ENCODE results near the gene RIOK2. TPM values are rescaled to one million over a fixed set of nuclear protein-coding genes. Genes with fewer than 3 reads are reported as not detected.
A peak's percentile ranks its signal among the peaks of the same experiment; 100 is the strongest.
"Not testable (repeated sequence)": the region's sequence is repeated elsewhere in the genome, so short reads cannot be mapped to it uniquely, and the experiment has no call there.

RIOK2 gene
- polyA plus RNA-seq, 12 donors = 15.8 to 44.9 (median 37.3) TPM; not detected in 1

DNA sequence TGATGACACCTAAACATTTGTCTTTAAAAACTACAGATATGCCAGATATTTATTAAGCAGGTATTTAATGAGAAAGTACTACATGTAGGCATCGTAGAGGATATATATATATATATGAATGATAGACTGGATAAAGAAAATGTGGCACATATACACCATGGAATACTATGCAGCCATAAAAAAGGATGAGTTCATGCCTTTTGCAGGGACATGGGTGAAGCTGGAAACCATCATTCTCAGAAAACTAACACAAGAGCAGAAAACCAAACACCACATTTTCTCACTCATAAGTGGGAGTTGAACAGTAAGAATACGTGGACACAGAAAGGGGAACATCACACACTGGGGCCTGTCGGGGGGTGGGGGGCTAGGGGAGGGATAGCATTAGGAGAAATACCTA lies 3.6 kb downstream of the RIOK2 start:
- DNase-seq = not testable (repeated sequence)

DNA sequence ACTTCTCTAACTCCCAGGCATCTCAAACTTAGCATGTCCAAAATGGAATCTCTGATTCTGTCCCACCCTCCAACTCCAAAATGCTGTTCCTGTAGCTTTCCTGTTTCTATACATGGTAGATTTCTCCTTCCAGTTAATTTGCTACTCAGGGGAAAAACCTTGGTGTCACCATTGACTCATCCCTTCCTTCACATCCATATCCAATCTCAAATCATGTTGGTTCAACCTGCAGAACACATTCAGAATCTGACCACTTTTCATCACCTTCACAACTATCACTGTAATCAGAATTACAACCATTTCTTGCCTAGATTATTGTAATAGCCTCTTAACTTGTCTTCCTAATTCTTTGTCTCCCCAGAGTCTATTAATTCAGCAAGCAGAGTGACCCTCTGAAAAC lies 10.8 kb downstream of the RIOK2 start:
- no peak for DNase-seq

DNA sequence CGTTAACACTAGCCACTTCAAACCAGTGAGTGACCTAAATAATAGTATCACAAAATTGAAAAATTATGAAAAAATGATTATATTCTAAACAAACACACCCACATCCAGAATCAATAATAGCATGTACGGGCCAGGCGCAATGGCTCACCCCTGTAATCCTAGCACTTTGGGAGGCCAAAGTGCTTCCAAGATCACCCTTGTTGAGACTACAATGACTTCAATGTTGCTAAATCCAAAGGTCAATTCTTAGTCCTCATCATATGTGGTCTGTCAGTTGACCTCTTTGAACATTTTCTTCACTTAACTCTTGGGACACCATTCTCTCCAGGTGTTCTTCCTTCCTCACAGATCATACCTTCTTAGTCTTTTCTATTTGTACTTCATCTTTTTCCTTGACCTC lies 11.3 kb downstream of the RIOK2 start:
- DNase-seq = no peak

DNA sequence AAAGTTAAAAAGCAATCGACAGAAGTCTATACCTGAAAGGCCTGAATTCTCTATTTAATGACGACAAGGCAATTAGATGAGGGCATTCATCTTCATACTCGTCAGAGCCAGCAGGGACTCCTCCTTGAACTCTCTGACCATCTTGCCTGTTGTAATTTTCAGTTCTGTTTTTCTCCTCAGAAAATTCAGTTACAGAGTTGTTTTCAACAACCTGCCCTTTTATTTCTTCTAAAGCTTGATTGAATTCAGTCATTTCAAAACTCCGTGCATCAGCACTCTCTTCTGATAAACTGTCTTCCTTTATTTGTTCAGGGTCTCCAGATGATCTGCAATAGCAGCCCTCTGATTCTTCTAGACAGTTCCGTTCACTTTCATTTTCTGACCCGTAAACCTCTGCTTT lies 15.6 kb downstream of the RIOK2 start:
- no peak for DNase-seq

DNA sequence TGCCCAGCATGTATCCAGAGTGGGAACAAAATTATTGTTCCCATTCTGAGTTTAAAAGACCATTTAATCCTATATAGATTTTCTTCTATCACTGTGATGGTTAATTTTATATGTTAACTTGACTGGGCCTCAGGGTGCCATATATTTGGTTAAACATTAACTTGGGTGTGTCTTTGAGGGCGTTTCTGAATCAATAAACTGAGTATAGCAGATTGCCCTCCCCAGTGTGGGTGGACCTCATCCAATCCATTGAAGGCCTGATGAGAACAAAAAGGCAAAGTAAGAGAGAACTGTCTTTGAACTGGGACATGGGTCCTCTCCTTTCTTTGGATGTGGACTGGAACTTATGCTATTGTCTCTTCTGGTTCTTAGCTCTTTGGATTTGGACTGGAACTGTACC lies 17.3 kb downstream of the RIOK2 start:
- DNase-seq = no peak

DNA sequence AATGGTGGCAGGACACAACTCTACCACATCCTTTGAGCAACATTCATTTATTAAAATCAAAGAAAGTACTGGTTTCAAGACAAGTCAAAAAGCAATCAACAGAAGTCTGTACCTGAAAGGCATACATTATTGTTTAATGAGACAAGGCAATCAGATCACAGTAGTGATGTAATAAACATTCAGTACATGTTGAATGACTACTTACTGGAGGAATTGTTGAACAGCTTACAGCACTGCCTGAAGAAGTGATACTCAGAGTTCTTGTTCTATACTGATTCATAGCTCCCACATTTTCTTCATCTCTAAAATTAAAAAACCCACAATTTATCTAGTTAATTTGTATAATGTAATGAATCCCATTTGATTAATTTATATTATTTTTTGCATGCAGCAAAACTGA lies 18.2 kb downstream of the RIOK2 start:
- no peak for DNase-seq

DNA sequence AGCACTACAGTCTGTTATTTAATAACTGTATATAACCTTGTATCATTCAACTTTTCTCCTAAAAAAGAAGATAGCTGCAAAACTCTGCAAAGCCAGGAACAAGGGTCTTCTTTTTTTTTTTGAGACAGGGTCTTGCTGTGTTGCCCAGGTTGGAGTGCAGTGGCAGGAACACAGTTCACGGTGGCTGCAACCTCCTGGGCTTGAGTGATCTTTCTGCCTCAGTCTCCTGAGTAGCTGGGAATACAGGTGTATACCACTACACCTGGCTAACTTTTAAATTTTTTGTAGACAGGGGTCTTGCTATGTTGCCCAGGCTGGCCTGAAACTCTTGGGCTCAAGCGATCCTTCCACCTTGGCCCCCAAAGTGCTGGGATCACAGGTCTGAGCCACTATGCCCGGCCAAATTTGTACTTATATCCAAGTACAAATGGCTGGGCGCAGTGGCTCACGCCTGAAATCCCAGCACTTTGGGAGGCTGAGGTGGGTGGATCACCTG lies 19.2 kb downstream of the RIOK2 start:
- DNase-seq = no peak

DNA sequence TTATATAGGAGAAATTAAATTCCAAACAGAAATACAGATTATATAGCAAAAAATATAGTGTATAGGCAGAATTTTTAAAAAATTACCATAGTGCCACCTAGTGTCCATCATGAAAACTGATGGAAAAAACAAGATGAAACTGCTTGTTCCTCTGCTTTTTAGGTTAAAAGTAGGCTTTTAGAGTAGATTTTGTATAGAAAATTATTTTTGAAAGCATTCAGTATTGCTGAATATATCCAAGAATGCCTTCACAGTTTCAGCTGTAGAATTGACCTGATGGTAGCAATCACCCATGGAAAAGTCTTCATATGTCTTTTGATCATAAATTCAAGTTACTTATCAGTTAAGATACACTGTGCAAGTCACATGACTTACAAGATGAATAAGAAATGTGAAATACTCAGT lies 19.7 kb downstream of the RIOK2 start:
- no peak for DNase-seq

DNA sequence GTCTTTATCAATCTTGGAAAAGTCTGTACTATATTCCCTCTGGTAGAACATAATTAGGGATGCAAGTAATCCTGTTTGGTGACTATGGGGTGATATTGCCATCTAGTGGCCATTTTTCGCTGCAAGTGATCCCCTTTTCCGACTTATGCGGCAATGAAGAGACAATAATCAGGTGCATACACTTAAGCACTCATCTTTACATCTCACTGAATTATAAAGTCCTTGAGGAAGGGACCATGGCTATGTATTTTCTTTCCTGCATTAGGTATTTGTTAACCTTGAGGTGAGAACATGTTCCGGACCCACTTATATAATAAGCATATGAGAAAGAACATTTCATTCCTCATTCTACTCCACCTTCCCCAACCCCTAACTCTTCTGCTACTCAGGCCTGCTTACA lies 21.0 kb downstream of the RIOK2 start:
- DNase-seq = peak; percentile 81

DNA sequence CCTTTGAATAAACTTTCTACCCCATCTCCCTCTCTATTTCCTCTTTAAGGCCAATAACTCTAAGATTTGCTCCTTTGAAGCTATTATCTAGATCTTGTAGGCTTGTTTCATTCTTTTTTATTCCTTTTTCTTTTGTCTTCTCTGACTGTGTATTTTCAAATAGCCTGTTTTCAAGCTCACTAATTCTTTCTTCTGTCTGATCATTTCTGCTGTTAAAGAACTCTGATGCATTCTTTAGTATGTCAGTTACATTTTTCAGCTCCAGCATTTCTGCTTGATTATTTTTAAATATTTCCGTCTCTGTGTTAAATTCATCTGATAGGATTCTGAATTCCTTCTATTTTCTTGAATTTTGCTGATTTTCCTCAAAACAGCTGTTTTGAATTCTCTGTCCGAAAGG lies 25.4 kb downstream of the RIOK2 start:
- DNase-seq = no peak

DNA sequence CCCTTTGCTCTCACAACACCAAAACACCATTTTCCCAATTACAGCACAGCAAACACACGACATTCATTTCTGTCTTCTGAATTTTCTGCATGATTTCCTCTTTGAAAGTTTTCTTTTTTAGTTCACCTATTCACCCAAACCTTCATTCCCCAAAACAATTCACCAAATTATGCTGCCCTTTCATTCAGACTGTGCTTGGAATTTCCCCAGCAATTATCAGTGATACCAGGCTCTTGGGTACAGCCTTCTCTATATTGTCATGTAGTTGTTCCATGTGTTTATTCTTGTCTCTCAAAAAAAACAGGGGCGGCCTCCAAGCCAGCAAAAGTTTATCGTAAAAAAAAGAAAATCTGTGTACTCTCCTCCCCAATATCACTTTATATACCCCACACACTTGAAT lies 31.7 kb downstream of the RIOK2 start:
- DNase-seq = no peak

DNA sequence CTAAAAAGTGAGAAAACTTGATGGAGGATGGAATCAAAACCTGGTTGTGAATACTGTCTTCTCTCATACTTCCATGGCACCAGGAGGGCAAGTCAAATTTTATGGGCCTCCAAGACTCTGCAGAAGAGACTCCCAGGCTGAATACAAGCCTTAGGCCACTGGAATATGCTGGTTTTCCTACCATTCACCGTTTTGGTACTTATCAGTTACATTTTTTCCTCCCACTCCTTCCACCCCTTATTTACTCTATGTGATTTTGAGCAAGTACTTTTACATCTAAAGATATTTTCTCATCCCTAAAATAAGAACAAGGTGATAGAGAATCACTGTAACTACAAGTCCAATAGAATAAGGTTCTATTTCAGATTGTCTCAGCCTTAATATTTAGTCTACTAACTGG lies 32.6 kb downstream of the RIOK2 start:
- no peak for DNase-seq

DNA sequence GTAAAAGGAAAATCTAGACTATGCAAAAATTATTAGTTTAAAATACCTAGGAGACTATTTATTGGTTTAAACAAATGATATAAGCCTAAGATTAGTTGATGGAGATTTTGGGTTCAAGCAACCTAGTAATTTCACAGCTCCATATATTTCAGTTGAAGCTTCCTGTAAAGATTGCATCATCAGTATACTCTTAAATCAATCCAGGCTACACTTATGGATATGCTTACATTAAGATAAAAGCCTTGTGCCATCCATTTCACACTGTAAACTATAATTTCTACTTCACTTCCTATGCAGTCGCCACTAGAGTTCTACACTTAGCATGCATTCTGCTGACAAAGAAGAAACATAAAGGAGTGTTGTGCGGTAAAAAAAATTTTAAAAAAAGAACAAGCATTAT lies 33.3 kb downstream of the RIOK2 start:
- no peak for DNase-seq

DNA sequence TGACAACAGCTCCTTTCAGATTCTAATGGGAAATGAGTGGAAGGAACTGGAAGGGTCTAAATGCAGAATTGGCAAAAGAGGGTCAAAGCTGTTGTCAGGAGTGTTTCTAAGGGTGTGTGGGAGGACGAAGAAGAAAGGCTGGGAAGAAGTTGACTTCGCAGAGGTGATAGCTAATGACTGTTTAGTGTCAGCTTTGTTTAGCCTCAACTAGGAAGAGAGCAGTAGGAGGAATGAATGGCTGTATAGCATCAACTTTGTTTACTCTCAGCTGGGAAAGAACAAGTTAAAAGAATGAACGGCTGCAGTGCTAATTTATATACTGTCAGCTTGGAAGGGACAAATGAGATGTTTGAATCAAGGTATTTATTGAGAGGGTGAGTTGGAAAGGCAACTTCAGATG lies 34.8 kb downstream of the RIOK2 start:
- no peak for DNase-seq

DNA sequence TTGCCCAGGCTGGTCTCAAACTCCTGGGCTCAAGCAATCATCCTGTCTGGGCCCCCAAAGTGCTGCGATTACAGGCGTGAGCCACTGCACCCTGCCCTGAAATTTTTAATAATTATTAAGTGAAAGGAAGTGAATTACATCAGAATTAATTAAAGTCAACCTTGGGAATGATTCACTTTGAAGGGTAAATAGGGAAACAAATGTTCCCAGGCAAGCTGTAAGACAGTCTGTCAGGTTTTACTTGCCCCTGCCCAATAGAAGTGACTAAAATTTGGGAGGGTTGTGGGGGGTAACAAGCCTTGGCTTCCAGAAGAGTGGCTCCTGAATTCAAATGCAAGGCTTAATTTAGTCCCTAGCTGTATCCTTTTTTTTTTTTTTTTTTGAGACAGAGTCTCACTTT lies 39.3 kb downstream of the RIOK2 start:
- no peak for DNase-seq

DNA sequence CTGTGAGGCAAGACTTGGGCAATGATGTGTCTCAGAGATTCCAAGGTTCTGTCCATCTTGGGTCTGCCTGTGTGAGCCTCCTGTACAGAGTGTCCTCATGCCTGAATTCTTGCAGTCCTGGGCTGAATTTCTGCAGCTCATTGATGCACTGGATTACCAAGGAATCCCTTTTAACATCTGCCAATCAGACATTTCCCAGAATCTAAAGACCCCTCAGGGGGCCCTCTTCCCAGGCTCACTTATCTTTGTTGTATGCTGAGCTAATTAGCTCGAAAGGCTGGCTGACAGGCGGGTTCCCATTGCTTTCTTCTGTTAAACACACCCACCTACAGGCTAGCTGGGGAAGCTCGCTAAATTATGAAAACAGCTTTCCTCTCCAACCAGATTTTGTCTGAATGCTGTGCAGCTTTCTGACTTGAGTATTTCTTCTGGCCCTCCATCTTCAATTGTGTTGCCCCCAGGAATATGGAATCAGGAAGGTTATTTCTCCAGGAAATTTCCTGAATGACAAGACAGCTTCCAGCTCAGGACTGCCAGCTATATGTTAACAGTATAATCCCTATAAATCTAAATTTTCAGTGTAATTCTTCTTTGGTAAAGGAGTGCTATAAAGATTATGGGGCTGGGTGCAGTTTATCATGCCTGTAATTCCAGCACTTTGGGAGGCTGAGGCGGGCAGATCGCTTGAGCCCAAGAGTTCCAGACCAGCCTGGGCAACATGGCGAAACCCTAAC lies 40.4 kb downstream of the RIOK2 start, which contains the start of gene LIX1:
Gene LIX1, minus strand, starts transcription at position 91 of the 734 bp plus-strand sequence. Its CDS starts 35 bp downstream, at position 56.
- DNase-seq = no peak

DNA sequence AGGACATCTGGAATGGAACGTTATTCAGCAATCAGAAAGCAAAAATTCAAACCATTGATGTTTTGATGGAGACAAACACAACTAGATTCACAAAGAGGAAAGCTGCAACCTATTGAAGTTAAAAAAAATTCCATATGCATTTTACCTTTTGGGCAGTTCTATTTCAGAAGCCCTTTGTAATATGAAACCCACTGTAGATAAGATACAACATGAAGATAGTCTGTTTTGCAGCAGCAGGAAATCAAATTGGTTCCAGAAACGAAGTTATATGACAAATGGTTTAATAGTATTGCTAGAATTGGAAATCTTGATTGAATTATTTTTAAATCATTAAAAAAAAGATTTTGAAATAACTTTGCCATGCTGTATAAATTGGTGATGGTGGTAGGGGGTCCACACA lies 41.5 kb downstream of the RIOK2 start:
- DNase-seq = no peak

DNA sequence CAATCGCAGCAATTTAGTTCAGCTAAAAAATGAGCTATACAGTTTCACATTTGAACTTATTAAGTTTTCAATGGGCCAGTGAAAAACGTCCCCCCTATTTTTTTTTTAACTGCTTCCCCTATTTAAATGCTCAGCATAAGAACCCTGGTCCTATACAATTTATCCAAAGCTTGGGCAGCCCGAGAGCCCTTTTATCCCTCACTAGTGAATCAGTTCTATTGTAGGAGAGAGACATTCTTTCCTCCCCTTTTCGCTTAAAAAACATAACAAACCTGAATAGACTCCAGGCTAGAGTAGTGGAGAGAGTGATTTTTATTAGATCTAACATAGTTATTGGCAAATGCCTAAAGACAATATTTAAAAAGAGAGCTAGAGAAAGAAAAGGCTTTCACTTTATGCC lies 42.0 kb downstream of the RIOK2 start:
- DNase-seq = no peak

DNA sequence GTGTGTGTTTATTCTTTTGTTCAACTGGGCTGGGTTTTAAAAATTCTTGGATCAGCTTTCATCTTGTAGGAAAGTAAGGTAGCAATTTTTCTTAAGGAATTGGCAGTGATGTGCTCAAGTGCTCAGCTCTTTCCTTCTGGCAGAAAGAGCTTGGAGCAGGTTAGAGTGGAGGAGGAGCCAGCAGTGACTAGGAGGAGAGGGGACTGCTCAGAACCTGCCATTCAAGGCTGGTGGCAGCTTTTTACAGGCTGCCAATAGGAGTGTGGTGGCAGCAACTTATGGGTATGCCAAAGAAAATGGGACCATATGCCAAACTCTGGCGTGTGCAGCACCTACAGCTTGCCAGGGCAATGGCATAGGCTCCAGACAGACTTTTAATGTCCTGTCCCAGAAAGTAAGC lies 42.8 kb downstream of the RIOK2 start:
- DNase-seq = not testable (repeated sequence)

DNA sequence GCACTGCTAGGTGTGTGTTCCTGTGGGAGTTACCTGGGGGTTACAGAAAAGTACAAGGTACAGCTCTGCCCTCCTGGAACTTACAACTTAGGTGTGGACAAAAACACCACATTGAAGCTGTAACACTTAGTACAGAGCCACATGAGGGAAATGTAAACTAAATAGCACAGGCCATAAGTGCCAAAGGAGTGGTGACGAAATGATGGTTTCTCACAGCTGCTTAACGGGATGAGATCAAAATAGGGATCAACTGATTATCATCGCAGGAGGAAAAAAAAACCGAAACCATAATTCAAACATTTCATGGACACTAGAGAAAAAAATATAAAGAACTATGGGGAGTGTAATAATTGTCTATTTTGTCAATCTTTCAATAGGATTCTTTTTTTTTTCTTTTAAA lies 46.6 kb downstream of the RIOK2 start:
- no peak for DNase-seq

DNA sequence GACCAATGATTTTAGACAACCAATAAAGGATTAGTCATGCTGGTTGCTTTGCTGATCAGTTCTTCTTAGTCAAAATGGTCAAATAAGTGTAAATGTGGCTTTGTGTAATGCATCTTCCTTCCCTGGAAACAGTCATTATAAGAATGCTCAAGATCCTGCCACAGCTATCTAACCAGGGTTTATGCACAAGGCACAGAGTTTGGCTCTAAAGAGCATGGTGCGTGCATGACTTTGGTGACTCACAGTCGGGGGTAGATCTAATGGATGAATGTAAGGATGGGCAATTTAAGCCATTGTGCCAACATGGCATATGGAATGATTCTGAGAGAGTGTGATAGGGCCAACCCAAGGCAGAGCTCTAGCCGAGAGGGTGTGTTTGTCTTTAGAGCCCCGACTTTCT lies 47.2 kb downstream of the RIOK2 start:
- DNase-seq = no peak

DNA sequence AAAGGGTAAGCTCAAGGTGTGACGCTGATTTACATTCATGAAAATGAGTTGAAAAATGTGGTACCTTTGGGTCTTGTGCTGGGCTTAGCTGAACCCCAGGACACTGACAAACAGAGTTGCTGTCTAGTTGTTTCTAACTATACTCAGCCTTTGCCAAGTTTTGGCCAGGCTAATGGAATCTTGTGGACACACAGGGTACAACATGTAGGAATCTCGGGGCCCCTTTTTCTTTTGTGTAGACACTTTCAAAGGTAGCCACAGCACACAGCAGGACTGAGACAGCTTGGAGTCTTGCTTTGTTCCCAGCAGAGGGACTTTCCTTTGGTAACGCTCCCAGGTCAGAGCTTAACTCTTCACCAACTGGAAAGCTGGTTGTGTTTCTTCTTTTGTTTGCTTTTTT lies 48.4 kb downstream of the RIOK2 start:
- DNase-seq = no peak

DNA sequence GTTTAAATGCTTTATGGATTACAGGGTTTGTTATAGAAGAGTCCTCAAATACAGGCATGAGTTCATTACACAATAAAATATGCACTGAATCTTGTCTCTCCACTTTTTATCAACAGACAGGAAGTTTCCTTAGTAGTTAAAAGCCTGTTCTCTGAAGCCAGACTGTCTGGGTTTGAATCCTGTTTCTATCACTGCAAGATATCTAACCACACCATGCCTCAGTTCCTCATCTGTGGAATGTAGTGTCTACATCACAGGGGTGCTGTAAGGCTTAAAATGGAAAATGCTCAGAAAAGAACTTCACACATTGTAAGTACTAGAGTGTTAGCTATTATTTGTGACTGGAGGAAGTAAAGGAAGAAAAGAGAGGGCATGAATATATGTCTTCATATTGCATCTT lies 49.9 kb downstream of the RIOK2 start:
- DNase-seq = no peak

DNA sequence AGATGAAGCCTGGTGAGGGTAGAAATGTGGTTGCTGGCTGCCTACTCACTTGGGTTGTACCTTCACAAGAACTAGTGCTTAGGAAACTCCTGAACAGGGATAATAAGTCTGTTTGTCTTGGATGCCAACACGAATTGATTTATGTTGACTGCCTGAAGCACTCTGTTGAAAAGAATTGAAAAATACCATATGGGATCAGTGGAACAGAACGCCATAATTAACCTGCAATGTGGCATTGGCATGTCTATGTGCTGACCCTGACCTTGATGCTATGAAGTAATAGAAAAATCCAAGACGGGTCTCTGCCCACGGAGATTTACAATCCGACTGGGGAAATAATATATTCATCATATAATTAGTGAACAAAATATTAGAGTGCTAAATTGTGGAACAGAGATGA lies 51.1 kb downstream of the RIOK2 start:
- DNase-seq = no peak
